Stimulated activated naive B cell treated with anti-CD40 and anti-IgM and Interleukin-4, amounts not matched to agents 10 μg/mL and 1 μg/mL and 100 μg/mL, for 72 hours (primary cell): ENCODE results near the gene ANKRD65.
A peak's percentile ranks its signal among the peaks of the same experiment; 100 is the strongest.
"Not testable (repeated sequence)": the region's sequence is repeated elsewhere in the genome, so short reads cannot be mapped to it uniquely, and the experiment has no call there.

Source experiments
- ATAC-seq, 2 donors: fragments of 150-1000 bp; cut with Tn5 transposase; replicated peaks; 2 replicates each; pipeline ENCODE4 v1.10.0; 2021; ENCODE audit warnings: moderate library complexity in 1 of 2
- DNase-seq: peaks from one replicate; pipeline ENCODE4 v3.0.0; 2021
- H3K27ac Mint-ChIP-seq: one replicate; pipeline ENCODE4 v1.8.0; 2022; ENCODE audit warnings: mild to moderate bottlenecking, mixed read lengths
- H3K27me3 Mint-ChIP-seq, 2 donors: one replicate each; pipeline ENCODE4 v1.8.0; 2022; ENCODE audit warnings: mixed read lengths in 2 of 2
- H3K36me3 Mint-ChIP-seq, 2 donors: one replicate each; pipeline ENCODE4 v1.8.0; 2022; ENCODE audit warnings: mixed read lengths in 2 of 2, mild to moderate bottlenecking in 1 of 2
- H3K4me1 Mint-ChIP-seq, 2 donors: one replicate each; pipeline ENCODE4 v1.8.0; 2022; ENCODE audit warnings: mixed read lengths in 2 of 2, mild to moderate bottlenecking in 1 of 2
- H3K4me3 Mint-ChIP-seq, 2 donors: one replicate each; pipeline ENCODE4 v1.8.0; 2022; ENCODE audit warnings: mild to moderate bottlenecking in 2 of 2, mixed read lengths in 2 of 2, moderate library complexity in 1 of 2
- H3K9me3 Mint-ChIP-seq, 2 donors: one replicate each; pipeline ENCODE4 v1.8.0; 2022; ENCODE audit warnings: mixed read lengths in 2 of 2, mild to moderate bottlenecking in 1 of 2

The ANKRD65 gene

DNA sequence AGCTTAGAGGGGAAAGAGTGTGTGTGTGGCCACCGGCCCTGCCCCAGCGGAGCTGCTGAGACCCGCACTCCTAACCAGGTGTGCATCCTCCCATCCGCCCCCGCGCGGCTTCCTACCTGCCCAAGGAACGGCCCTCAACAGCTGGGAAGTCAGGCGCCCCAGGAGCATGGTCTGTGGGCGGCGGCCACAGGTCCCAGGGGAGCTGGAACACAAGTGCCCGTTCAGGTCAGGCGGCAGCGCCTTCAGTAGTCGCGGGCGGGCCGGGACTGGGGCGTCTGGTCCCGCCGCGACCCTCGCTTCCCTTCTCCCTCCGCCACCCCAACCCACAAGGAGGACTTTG lies 46.5 kb downstream of the ANKRD65 start:
- Mint-ChIP-seq H3K27me3 (no peaks in the 10 kb centered on the region), H3K4me3 (peak overlapping the region; percentile 92 to 95), H3K36me3 (peaks cover 22 to 35% of the 10 kb centered on the region in 2 donors), H3K9me3 (no peaks in the 10 kb centered on the region), H3K4me1 (peaks cover 15 to 37% of the 10 kb centered on the region in 2 donors), H3K27ac (peak overlapping the region; percentile 98)
- ATAC-seq (peak; percentile 5 to 8), DNase-seq (no peak)

DNA sequence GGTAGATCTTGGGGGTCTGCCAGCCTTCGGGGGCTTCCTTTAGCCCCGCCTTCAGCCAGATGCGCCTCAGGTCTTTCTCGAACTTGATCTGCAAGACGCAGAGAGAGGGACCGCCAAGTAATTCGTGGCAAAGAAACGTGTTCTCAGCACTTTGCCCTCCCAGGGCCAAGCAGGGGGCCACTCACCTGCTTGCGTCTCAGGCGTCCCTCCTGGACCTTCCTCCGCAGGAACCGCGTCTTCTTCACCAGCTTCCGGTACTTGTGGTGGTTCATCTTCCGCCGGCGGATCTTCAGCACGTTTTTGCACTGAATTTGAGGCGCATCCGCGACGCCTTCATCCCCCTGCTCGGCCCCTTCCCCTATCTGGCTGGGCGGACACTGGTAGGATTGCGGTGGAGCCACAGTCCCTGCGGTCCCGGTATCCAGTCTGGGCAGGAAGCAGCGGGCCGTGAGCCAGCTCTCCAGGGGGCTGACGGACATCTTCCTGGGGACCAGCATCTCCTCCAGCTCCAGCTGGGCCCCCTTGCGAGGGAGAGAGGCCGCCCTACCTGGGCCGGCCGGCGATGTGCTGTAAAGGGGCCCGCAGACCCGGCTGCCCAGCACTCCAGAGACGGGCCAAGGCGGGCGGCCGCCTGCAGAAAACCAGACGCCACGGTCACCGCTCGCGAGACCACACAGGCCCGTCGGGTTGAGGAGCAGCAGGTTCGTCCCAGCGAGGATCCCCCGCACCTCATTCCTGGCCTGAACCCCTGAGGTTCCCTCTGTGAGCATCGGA lies 47.1 kb downstream of the ANKRD65 start:
- Mint-ChIP-seq H3K36me3 (peaks cover 19 to 34% of the 10 kb centered on the region in 2 donors), H3K27me3 (no peaks in the 10 kb centered on the region), H3K27ac (peak overlapping the region; percentile 98), H3K9me3 (no peaks in the 10 kb centered on the region), H3K4me1 (peaks cover 15 to 37% of the 10 kb centered on the region in 2 donors), H3K4me3 (peak overlapping the region; percentile 92 to 95)
- no peak for ATAC-seq
- no peak for DNase-seq

GRCh38 chr1:1373051-1373814 lies 47.8 kb downstream of the ANKRD65 start:
- peak overlapping the region; percentile 37 for H3K27ac Mint-ChIP-seq
- ATAC-seq (no peak), DNase-seq (no peak)
- H3K4me3 Mint-ChIP-seq = peak overlapping the region; percentile 50 to 60
- peaks cover 15 to 37% of the 10 kb centered on the region in 2 donors for H3K4me1 Mint-ChIP-seq
- H3K9me3 Mint-ChIP-seq = no peaks in the 10 kb centered on the region
- H3K36me3 Mint-ChIP-seq = peaks cover 16 to 29% of the 10 kb centered on the region in 2 donors
- H3K27me3 Mint-ChIP-seq = no peaks in the 10 kb centered on the region

DNA sequence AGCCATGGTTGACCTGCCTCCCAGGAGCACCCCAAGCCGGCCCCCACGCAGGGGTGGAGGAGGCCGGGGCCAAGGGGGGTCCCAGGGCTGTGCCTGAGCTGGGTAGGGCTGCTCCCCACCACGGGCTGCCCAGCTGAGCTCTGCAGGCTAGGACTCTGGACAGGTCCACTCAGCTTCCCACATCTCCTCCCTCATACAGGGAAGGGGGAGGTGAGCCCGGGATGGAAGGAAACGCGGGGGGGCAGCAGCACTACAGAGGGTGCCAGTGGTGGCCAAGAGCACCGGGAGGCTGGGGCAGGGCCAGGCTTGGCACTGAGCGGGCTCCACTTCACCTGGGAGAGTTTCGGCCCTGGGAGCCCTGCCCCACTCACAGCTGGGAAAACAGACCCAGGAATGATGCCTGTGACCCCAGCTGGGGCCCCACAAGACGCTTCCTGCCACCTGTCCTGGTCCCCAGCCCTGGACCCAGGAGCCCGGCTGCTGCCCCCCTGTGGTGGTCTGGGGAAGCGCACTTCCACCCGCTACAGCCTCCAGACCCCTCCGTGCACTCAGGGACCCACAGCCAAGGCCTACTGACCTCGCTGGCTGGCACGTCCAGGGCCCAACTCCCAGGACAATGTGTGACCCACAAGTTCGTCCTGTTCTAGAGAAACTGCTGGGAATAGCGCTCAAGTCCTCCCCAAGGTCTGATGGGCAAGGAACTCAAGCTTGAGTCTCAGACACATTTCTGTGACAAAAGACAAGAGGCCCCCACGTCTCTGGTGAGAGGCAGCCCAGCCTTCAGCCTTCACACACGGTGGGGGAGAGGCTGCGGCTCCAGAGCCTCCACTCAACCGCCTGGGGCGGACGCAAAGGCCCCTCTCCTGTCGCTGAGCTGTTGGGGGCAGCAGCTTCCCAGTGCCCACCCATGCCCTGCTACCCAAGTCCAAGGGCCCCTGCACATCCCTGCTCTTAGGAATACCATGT lies 49.0 kb downstream of the ANKRD65 start:
- H3K27me3 Mint-ChIP-seq = no peaks in the 10 kb centered on the region
- H3K4me3 Mint-ChIP-seq = peak overlapping the region; percentile 5 to 56
- ATAC-seq = peak; percentile 37 to 44
- peak; percentile 65 for DNase-seq
- H3K27ac Mint-ChIP-seq = no peak overlapping the region
- peaks cover 16 to 28% of the 10 kb centered on the region in 2 donors for H3K36me3 Mint-ChIP-seq
- peaks cover 15 to 36% of the 10 kb centered on the region in 2 donors for H3K4me1 Mint-ChIP-seq
- H3K9me3 Mint-ChIP-seq = no peaks in the 10 kb centered on the region

DNA sequence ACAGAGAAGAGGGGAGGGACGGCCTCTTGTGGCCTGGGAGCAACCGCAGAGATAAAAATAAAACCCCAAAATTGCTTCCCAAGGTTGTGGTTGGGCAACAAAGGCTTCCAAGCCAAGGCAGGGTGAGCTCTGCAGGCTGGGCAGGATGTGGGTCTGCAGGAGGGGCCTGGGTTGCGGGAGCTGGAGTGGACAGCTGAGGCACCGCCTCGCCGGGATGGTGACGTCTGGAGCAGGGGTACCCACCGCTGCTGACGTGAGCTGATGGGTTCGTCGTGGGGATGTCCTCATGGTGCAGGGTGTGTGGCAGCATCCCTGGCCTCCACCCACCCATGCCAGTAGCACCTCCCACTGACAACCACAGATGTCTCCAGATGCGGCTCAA lies 49.7 kb downstream of the ANKRD65 start:
- Mint-ChIP-seq H3K4me1 (peaks cover 12 to 30% of the 10 kb centered on the region in 2 donors), H3K36me3 (peaks cover 10 to 21% of the 10 kb centered on the region in 2 donors), H3K27me3 (no peaks in the 10 kb centered on the region), H3K4me3 (peak overlapping the region in 1 of 2 donors; percentile 4), H3K27ac (no peak overlapping the region), H3K9me3 (no peaks in the 10 kb centered on the region)
- ATAC-seq (no peak), DNase-seq (no peak)

DNA sequence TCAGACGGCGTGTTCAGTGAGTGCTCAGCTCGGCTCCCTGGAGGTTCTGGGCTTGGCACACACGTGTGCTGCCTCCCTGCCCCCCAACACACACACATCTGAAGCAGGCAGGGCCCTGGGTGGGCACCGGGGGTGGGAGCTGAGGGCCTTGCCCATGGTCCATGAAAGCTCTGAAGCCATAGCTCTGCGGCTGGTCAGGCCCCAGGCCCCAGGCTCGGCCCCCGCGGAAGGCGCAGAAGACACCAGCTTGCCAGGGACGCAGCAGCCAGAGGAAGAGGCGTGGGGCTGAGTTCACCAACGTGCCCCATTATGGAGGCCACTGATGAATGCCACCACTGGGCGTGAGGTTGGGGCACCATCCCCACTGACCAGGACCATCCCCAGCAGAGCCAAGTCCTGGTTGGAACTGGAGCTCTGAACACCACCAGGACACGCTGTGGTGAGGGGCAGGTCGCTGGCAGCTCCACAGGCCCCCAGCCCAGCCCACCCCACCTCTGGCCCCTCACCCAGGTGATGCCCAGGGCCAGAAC lies 50.2 kb downstream of the ANKRD65 start:
- H3K27me3 Mint-ChIP-seq = no peaks in the 10 kb centered on the region
- H3K27ac Mint-ChIP-seq = no peak overlapping the region
- ATAC-seq (no peak), DNase-seq (no peak)
- peaks cover 9 to 19% of the 10 kb centered on the region in 2 donors for H3K36me3 Mint-ChIP-seq
- no peaks in the 10 kb centered on the region for H3K9me3 Mint-ChIP-seq
- H3K4me3 Mint-ChIP-seq = no peak overlapping the region
- peaks cover 12 to 26% of the 10 kb centered on the region in 2 donors for H3K4me1 Mint-ChIP-seq

- not testable (repeated sequence) for H3K27me3 Mint-ChIP-seq, H3K27ac Mint-ChIP-seq, ATAC-seq
Observed at GRCh38 chr1:1370094-1370493, 51.0 kb downstream of the ANKRD65 start.

More at GRCh38 chr1:1370094-1370493, 51.0 kb downstream of the ANKRD65 start:
- not testable (repeated sequence) for H3K9me3 Mint-ChIP-seq, DNase-seq, H3K4me3 Mint-ChIP-seq
- Mint-ChIP-seq H3K36me3 (peaks cover 9 to 15% of the 10 kb centered on the region in 2 donors), H3K4me1 (peaks cover 12 to 26% of the 10 kb centered on the region in 2 donors)
